GM19467 (cell line): Measurements from ENCODE around the gene KCNB1.
"Not testable (repeated sequence)": the region's sequence is repeated elsewhere in the genome, so short reads cannot be mapped to it uniquely, and the experiment has no call there.

Source experiments
- ATAC-seq: cut with Tn5 transposase; IDR thresholded peaks from one replicate; pipeline ENCODE4 v1.9.1; 2021; ENCODE audit warnings: mild to moderate bottlenecking, moderate library complexity; ENCODE audit not compliant: unreplicated experiment

KCNB1 gene

DNA sequence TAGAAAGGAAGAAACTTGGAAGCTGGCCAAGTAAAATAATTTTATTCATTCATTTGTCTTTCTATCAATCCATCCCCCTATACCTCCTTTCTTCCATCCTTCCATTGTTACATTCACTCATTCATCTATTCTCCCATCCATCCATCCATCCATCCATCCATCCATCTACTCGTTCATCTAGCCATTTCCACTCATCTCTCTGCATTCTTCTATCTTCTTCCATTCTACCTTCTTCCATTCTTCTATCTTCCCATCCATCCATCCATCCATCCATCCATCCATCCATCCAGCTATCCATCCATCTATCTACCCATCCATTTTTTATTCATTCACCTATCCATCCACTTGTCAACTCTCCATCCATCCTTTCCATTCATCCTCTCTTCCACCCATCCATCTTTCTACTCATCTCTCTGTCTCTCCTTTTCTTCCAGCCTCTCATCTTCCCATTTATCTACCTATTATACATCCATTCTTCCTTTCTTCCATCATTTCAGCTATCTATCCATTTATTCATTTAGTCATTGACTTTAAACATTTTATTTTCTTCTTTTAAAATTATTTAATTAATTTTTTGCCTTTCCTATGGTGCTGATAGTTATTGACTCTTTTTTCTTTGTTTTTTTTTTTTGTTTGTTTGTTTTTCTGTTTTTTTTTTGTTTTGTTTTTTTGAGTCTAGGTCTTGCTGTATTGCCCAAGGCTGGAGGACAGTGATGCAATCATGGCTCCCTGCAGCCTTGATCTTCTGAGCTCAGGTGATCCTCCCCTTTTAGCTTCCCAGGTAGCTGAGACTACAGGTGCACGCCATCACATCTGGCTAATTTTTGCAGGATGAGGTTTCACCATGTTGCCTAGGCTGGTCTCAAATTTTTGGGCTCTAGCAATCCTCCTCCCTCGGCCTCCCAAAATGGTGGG lies 151.5 kb downstream of the KCNB1 start:
- ATAC-seq, result no peak

- no peak for ATAC-seq
These were observed 153.7 kb downstream of the KCNB1 start for GRCh38 chr20:49328790-49329189.

DNA sequence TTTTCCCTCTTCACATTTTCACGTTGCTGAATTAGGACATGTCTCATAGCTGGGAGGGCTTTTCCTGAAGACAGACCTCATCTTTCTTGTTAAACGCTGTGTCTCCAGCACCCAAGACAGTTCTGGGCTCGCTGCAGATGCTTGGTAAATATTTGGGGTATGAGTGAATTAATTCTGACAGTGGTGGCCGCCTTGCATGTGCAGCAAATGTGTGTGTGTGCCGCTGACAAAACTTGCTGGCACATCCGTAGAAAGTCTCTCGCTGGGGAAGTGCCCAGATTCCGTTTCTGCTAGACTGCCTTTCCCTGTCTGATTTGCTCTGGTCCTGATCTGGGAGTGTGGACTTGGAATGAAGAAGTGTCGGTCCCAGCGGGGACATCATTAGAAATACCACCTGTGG lies 156.4 kb downstream of the KCNB1 start:
- ATAC-seq, result no peak

DNA sequence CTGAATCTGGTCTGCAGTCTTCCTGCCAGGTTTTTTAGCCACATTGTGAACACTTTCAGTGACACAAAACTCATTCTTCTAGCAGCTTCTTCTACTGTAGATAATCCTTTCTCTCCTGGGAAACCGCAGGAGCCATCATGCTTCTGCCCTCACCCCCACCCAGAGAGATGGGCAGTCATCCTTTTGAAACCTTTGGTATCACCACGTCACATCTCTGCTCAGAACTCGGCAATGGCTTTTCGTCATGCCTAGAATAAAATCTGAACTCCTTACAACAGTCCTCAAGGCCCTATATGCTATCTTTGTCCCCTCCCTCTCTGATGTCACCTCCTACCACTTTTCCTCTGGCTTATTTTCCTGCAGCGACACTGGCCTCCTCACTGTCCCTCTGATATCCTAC lies 158.2 kb downstream of the KCNB1 start:
- no peak for ATAC-seq

DNA sequence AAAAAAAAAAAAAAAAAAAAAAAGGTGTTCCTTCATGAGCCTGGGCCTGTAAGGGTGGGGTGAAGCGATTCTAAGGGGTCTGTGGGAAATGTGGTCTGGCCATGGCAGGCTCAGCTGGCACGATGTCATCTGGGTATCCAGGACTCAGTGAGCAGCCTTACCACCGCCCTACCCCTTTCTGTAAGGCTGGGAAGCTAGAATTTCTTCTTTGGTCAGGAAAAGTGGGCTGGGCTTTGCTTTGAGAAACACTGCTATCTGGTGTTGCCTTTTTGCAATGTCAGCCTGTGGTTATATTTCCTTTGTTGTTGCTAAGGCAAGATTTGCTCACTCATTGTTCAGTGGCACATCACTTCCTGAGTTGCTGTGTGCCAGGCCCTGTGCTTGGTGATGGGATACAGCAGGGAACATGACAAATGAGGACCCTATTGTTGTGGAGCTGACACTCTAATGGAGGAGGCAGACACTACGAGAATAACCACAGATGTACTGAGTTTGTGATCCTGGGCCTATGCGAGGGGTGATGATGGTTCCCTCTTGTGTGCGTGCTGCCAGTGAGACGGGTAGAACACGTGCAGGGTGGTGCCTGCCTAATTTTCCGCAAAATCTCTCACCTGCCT lies 158.7 kb downstream of the KCNB1 start:
- ATAC-seq, result no peak

GRCh38 chr20:49320460-49320859 lies 162.0 kb downstream of the KCNB1 start:
- no peak for ATAC-seq

- ATAC-seq, result no peak
These were observed 163.2 kb downstream of the KCNB1 start for GRCh38 chr20:49319208-49319809.

GRCh38 chr20:49318430-49319207 lies 163.8 kb downstream of the KCNB1 start:
- ATAC-seq, result no peak

DNA sequence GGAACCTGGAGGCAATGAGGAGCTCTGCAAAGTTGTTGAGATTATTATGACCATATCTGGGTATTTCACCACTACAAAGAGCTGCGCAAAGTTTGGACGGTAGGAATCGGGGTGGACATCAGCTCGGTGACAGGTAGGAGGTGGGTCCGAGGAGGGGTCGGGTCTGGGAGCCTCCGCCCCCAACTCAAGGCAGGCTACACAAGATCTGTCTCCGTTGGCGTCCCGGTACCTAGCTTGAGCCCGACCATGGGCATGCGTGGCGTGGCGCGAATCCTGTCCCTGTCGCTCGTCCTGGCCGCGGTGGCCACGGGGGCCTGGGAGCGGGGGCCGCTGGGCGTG lies 164.4 kb downstream of the KCNB1 start:
- ATAC-seq, result no peak

- ATAC-seq, result no peak
These were observed 165.8 kb downstream of the KCNB1 start for GRCh38 chr20:49316704-49317103.

DNA sequence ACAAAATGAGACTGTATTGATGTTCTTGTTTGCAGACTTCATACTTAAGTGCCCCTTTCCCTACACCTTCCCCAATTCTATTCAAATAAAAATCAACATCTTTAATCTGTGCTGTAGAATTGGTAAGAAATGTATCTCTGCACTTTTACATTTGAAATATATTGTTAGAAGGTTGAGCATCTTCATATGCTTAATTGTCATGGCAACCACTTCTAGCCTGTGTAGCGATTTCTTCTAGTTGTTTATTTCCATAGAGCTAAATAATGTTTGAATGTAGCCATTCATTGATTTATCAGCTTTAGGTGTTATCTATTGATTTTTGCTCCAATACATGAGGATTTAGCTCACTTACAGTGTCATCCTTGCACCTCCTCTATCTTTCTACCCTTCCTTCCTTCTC lies 166.9 kb downstream of the KCNB1 start:
- no peak for ATAC-seq

DNA sequence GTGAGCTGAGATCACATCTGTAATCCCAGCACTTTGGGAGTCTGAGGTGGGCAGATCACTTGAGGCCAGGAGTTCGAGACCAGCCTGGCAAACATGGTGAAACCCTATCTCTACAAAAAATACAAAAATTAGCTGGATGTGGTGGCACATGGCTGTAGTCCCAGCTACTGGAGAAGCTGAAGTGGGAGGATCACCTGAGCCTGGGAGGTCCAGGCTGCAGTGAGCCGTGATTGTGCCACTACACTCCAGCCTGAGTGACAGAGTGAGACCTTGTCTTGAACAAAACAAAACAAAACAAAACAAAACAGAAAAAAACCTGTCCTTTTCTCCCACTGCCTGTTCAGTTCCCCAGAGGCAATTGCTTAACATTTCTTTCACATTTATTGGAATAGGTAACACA lies 168.4 kb downstream of the KCNB1 start:
- ATAC-seq, result not testable (repeated sequence)
